ENCODE results near the gene KRTAP3-1.

DNA sequence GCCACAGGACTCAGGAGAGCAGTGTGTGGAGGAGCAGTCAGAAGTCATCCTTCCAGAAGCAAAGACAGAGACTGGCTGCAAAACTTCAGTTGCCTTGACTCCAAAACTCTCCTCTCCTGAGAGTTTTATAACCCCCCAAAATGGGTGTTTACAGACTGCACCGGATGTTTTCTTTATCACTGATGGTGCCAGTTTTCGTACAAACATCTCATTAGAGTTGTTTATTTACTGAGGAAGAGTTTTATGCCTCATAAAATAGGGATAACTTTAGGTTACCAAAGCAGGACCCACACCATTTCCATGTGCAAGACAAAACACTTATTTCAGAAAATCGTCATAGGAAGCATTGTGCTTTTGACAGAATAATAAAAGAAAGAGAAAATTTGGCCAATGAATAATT, 24.7 kb downstream of the KRTAP3-1 start, which contains the start of gene KRT40:
- no peak for TF ChIP-seq EZH2 (IDR thresholded peaks at IDR 0.05; ENCODE audit: borderline replicate concordance, low read depth, low read length, poor library complexity, severe bottlenecking)
- TF ChIP-seq, protein P1, sequence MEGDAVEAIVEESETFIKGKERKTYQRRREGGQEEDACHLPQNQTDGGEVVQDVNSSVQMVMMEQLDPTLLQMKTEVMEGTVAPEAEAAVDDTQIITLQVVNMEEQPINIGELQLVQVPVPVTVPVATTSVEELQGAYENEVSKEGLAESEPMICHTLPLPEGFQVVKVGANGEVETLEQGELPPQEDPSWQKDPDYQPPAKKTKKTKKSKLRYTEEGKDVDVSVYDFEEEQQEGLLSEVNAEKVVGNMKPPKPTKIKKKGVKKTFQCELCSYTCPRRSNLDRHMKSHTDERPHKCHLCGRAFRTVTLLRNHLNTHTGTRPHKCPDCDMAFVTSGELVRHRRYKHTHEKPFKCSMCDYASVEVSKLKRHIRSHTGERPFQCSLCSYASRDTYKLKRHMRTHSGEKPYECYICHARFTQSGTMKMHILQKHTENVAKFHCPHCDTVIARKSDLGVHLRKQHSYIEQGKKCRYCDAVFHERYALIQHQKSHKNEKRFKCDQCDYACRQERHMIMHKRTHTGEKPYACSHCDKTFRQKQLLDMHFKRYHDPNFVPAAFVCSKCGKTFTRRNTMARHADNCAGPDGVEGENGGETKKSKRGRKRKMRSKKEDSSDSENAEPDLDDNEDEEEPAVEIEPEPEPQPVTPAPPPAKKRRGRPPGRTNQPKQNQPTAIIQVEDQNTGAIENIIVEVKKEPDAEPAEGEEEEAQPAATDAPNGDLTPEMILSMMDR (conservative IDR thresholded peaks at IDR 0.05; ENCODE audit: low read depth, low read length) = no peak

Data from A673 (cell line).